HFFc6 (cell line): ENCODE data around the gene SORCS3. TPM values are rescaled to one million over a fixed set of nuclear protein-coding genes. Genes with fewer than 3 reads are reported as not detected.

Experiments used
- DNase-seq: peaks from one replicate; pipeline ENCODE4 v3.0.0-alpha.2; 2018
- H3K27ac Mint-ChIP-seq: 2 replicates; pipeline ENCODE4 v1.8.0; 2020; ENCODE audit warnings: mild to moderate bottlenecking, mixed read lengths
- H3K27me3 Mint-ChIP-seq: 2 replicates; pipeline ENCODE4 v1.8.0; 2021; ENCODE audit warnings: mild to moderate bottlenecking, moderate library complexity, mixed read lengths; ENCODE audit not compliant: insufficient read depth
- H3K36me3 Mint-ChIP-seq: 2 replicates; pipeline ENCODE4 v1.8.0; 2021; ENCODE audit warnings: low read depth, mixed read lengths
- H3K4me1 Mint-ChIP-seq: 2 replicates; pipeline ENCODE4 v1.8.0; 2020; ENCODE audit warnings: low read depth, mixed read lengths
- H3K4me3 Mint-ChIP-seq: 2 replicates; pipeline ENCODE4 v1.8.0; 2020; ENCODE audit warnings: mild to moderate bottlenecking, moderate library complexity, mixed read lengths
- H3K9me3 Mint-ChIP-seq: 2 replicates; pipeline ENCODE4 v1.8.0; 2020; ENCODE audit warnings: mild to moderate bottlenecking, mixed read lengths
- total RNA-seq, 6 experiments: library from RNA; stranded (reverse); fragmentation: NEBNext Ultra II Directional; extraction: Animal tissue kit (Norgen Biotek cat#: 25700); gene quantifications; 2 replicates in 1 of 6; 3 replicates in 5 of 6; pipeline ENCODE4 v1.2.3, GENCODE V29; 2021
- TF ChIP-seq, protein P1 (sequence below): fragments of 200-600 bp; sonication (generic); IDR thresholded peaks from 2 replicates; pipeline ENCODE4 v1.5.0; 2021; ENCODE audit warnings: antibody characterized with exemption, mild to moderate bottlenecking

The SORCS3 gene
- total RNA-seq, 6 experiments from 2014 or later, result not detected

DNA sequence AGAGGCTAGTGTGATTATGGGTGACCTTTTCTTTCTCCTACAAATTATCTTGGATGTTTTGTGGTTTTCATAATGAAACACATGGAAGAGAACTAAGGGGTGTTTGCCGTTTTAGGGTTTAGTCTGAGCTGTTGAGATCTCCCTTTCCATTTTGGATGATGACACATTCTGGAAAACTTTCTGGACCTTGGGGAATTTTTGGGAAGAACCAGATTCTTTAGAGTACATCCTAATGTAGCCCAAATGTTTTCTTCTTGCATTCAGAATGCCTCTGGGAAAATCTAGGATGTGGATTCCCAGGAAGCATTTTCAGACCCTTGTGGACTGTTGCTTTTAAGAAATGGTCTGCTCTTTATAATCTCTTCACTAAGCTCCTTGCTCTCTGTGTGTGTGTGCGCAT lies 165.7 kb downstream of the SORCS3 start:
- no peak for DNase-seq
- H3K9me3 Mint-ChIP-seq, result peaks cover 43% of the 10 kb centered on the region
- H3K27me3 Mint-ChIP-seq, result no peaks in the 10 kb centered on the region
- H3K36me3 Mint-ChIP-seq, result no peaks in the 10 kb centered on the region
- no peaks in the 10 kb centered on the region for H3K4me1 Mint-ChIP-seq
- TF ChIP-seq, protein P1, sequence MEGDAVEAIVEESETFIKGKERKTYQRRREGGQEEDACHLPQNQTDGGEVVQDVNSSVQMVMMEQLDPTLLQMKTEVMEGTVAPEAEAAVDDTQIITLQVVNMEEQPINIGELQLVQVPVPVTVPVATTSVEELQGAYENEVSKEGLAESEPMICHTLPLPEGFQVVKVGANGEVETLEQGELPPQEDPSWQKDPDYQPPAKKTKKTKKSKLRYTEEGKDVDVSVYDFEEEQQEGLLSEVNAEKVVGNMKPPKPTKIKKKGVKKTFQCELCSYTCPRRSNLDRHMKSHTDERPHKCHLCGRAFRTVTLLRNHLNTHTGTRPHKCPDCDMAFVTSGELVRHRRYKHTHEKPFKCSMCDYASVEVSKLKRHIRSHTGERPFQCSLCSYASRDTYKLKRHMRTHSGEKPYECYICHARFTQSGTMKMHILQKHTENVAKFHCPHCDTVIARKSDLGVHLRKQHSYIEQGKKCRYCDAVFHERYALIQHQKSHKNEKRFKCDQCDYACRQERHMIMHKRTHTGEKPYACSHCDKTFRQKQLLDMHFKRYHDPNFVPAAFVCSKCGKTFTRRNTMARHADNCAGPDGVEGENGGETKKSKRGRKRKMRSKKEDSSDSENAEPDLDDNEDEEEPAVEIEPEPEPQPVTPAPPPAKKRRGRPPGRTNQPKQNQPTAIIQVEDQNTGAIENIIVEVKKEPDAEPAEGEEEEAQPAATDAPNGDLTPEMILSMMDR, result no peak
- no peak overlapping the region for H3K27ac Mint-ChIP-seq
- H3K4me3 Mint-ChIP-seq, result no peak overlapping the region

DNA sequence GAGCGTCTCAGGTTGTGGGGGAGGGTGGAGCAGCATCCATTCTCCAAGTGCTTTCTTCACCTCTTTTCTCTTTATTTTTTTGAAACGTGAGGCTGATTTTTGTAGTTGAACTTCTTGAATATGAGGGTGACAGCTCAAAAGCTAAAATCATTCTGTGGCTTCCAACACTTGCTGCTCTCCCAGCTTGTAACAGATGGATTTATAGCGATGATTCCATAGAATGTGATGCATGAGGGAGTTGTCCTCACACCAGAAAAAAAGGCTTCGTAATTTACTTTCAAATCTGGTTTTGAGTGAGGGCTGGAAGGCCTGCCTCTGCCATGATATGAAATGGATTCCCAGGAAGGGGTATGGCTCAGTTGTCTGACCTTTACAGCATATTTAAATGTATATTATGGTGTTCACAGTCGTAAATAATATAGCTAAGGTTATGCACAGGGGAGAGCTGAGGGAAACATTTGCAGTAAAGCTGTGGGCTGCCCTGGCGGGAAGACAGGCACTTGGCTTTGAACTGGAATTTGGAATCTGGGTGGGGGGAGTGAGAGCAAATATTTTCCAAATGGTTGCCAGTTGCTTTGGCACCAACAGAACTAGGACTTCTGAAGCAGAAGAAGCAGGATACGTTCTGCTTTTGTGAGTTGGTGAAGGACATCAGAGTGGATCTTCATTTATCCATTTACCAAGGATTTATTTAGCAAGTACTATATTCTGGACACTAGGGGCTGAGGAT lies 166.7 kb downstream of the SORCS3 start:
- H3K4me3 Mint-ChIP-seq, result no peak overlapping the region
- TF ChIP-seq, protein P1, result no peak
- no peaks in the 10 kb centered on the region for H3K4me1 Mint-ChIP-seq
- H3K27ac Mint-ChIP-seq, result no peak overlapping the region
- H3K27me3 Mint-ChIP-seq, result no peaks in the 10 kb centered on the region
- no peak for DNase-seq
- no peaks in the 10 kb centered on the region for H3K36me3 Mint-ChIP-seq
- peaks cover 38% of the 10 kb centered on the region for H3K9me3 Mint-ChIP-seq

DNA sequence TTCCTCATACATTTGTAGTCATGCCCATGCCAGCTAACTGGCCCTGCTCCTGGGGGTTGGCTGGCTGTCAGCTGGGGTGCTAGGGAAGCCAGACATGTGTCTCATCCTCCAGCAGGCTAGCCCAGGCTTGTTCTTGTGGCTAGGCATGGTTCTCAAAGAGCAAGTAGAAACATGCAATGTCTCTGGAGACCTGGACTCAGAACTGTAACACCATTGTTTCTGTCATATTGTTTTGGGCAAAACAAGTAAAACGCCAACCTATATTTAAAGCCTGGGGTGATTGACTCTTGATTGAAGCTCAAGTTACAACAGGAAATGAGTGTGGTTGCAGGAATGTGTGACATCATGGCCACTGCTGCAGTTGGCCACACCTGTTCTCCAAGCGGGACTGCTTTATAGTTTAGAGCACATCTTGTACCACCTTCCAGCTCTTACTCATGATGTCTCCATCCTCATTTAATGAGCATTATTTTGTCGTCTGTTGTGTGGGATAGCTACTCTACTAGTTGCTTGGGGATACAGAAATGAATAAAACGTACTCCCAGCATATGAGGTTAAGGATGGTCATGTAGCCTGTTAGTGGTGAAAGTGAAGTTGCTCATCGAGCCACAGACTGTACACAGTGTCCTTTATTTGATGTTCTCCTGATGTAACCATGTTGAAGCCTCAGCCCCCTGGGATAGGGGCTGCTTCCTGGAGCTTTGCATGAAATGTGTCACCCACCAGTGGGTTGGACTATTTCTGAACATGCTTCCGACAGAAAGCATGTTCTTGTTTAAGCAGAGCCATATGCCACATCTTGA lies 168.4 kb downstream of the SORCS3 start:
- Mint-ChIP-seq H3K27me3 (no peaks in the 10 kb centered on the region), H3K27ac (no peak overlapping the region), H3K9me3 (peaks cover 30% of the 10 kb centered on the region), H3K4me1 (no peaks in the 10 kb centered on the region), H3K4me3 (no peak overlapping the region), H3K36me3 (no peaks in the 10 kb centered on the region)
- TF ChIP-seq, protein P1, result no peak
- no peak for DNase-seq

DNA sequence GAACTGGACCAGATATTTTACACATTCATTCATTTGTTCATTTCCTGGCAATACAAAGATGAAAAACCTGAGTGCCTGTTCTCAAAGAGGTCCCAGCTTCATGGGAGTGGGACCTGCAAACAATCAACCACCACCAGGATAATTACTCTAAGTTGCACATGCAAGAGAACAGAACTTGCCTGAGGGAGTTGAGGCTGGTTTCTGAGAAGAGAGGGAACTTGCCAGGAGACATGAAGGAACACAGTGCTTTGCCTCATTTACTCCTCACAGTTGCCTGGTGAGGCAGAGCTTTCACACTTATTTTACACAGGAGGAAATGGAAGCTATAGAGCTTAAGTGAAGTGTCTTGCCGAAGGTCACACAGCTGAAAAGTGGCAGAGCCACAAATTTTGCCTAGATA lies 170.1 kb downstream of the SORCS3 start:
- H3K27ac Mint-ChIP-seq, result no peak overlapping the region
- H3K4me1 Mint-ChIP-seq, result no peaks in the 10 kb centered on the region

GRCh38 chr10:104816501-104816900 lies 175.4 kb downstream of the SORCS3 start:
- H3K36me3 Mint-ChIP-seq, result no peaks in the 10 kb centered on the region
- H3K27me3 Mint-ChIP-seq, result no peaks in the 10 kb centered on the region; the same call in 1 of the 2 replicates
- DNase-seq, result no peak
- no peaks in the 10 kb centered on the region for H3K4me1 Mint-ChIP-seq
- TF ChIP-seq, protein P1, result no peak
- peaks cover 26% of the 10 kb centered on the region for H3K9me3 Mint-ChIP-seq
- H3K27ac Mint-ChIP-seq, result no peak overlapping the region
- H3K4me3 Mint-ChIP-seq, result no peak overlapping the region

More for the DNA sequence above, 170.1 kb downstream of the SORCS3 start:
- Mint-ChIP-seq H3K27me3 (no peaks in the 10 kb centered on the region), H3K4me3 (no peak overlapping the region), H3K9me3 (peaks cover 17% of the 10 kb centered on the region), H3K36me3 (no peaks in the 10 kb centered on the region)
- DNase-seq, result no peak
- TF ChIP-seq, protein P1, result no peak
